Esophagus muscularis mucosa (tissue), 4 donors: ENCODE measurements around the gene SCYL3. TPM values are rescaled to one million over a fixed set of nuclear protein-coding genes. Genes with fewer than 3 reads are reported as not detected.

Experiments
- DNase-seq: peaks from one replicate; pipeline ENCODE4 v3.0.0-alpha.2; 2017; ENCODE audit errors: extremely low spot score
- H3K27ac ChIP-seq, 4 donors: fragments of 200-600 bp; sonication (generic); replicated peaks in 1 of 4; 1 replicate in 3 of 4; 2 replicates in 1 of 4; pipeline ENCODE4 v1.5.1; 2016 to 2019; ENCODE audit warnings: mild to moderate bottlenecking in 1 of 4
- H3K27me3 ChIP-seq, 4 donors: fragments of 200-600 bp; sonication (generic); one replicate each; pipeline versions ENCODE4 v1.5.1 to v1.6.0; 2016 to 2019
- H3K36me3 ChIP-seq, 4 donors: fragments of 200-600 bp; sonication (generic); one replicate each; pipeline ENCODE4 v1.5.1; 2016 to 2019
- H3K4me1 ChIP-seq, 4 donors: fragments of 200-600 bp; sonication (generic); one replicate each; pipeline ENCODE4 v1.5.1; 2016 to 2019
- H3K4me3 ChIP-seq, 4 donors: fragments of 200-600 bp; sonication (generic); 1 replicate in 2 of 4; 2 replicates in 2 of 4; pipeline ENCODE4 v1.5.1; 2016 to 2019; ENCODE audit warnings: mild to moderate bottlenecking in 4 of 4, moderate library complexity in 1 of 4
- H3K9me3 ChIP-seq, 4 donors: fragments of 200-600 bp; sonication (generic); 1 replicate in 3 of 4; 2 replicates in 1 of 4; pipeline ENCODE4 v1.5.1; 2016 to 2019
- CTCF ChIP-seq, 3 experiments: fragments of 200-600 bp in 2 of 3; fragments of 450-650 bp in 1 of 3; sonication (generic) in 2 of 3; IDR thresholded peaks; one replicate each; pipeline ENCODE4 v1.5.1; 2017 to 2019; ENCODE audit warnings: antibody characterized with exemption in 3 of 3, mild to moderate bottlenecking in 2 of 3, moderate library complexity in 1 of 3
- EP300 ChIP-seq: sonication (generic); formaldehyde crosslinking; IDR thresholded peaks from one replicate; pipeline ENCODE4 v1.6.1; 2017; ENCODE audit warnings: antibody characterized with exemption
- POLR2A ChIP-seq: fragments of 450-650 bp; IDR thresholded peaks from one replicate; pipeline ENCODE4 v1.6.1; 2017; ENCODE audit warnings: antibody characterized with exemption, moderate library complexity, mild to moderate bottlenecking, low read depth
- POLR2AphosphoS5 ChIP-seq, 2 donors: sonication (generic); formaldehyde crosslinking; IDR thresholded peaks; one replicate each; pipeline ENCODE4 v1.6.1; 2017; ENCODE audit warnings: antibody characterized with exemption in 2 of 2
- WGBS: methylation state at CpG from one replicate; pipeline ENCODE4 v1.1.5; 2018; 5-methylcytosine and 5-hydroxymethylcytosine counted together
- intact Hi-C: fragments of 100-400 bp; cut with DNase I; formaldehyde crosslinking; loops from one replicate; pipeline ENCODE4 v1.15.1; 2023
- total RNA-seq, 4 donors: library from RNA; depleted of rRNA; stranded (reverse); fragments of >200 nt; gene quantifications; one replicate each; pipeline versions ENCODE4 v1.1.0 to v1.2.1, GENCODE V29; 2016

The SCYL3 gene
- total RNA-seq, 4 donors from 2014 or later = 10.2 to 11.8 (median 10.3) TPM

- Histone ChIP-seq H3K27me3 (no peaks in the 10 kb centered on the region), H3K27ac (no peak overlapping the region), H3K36me3 (peaks cover 0 to 21% (median 9%) of the 10 kb centered on the region in 4 donors), H3K4me3 (no peak overlapping the region), H3K4me1 (no peaks in the 10 kb centered on the region), H3K9me3 (no peaks in the 10 kb centered on the region)
- DNase-seq = no peak
- intact Hi-C loops = no loop called here
- 65% methylated on average over 3 of the region's 3 CpGs for WGBS
- TF ChIP-seq POLR2AphosphoS5 (IDR thresholded peaks at IDR 0.05) = no peak
- no peak for TF ChIP-seq EP300
- no peak for TF ChIP-seq CTCF (IDR thresholded peaks at IDR 0.05)
- TF ChIP-seq POLR2A = no peak
Observed at GRCh38 chr1:169914531-169914930, 20.8 kb upstream of the SCYL3 start.

GRCh38 chr1:169909499-169909898 lies 15.8 kb upstream of the SCYL3 start:
- intact Hi-C loops = no loop called here
- H3K27ac ChIP-seq = no peak overlapping the region
- no peak for DNase-seq
- H3K27me3 ChIP-seq = no peaks in the 10 kb centered on the region
- H3K36me3 ChIP-seq = no peaks in the 10 kb centered on the region
- 92% methylated on average over 16 of the region's 16 CpGs for WGBS
- no peaks in the 10 kb centered on the region for H3K9me3 ChIP-seq
- no peaks in the 10 kb centered on the region for H3K4me1 ChIP-seq
- TF ChIP-seq POLR2AphosphoS5 (IDR thresholded peaks at IDR 0.05) = no peak
- no peak for TF ChIP-seq CTCF (IDR thresholded peaks at IDR 0.05)
- no peak for TF ChIP-seq EP300
- TF ChIP-seq POLR2A = no peak
- no peak overlapping the region for H3K4me3 ChIP-seq

- no peaks in the 10 kb centered on the region for H3K9me3 ChIP-seq
- peaks cover 0 to 4% (median 0%) of the 10 kb centered on the region in 4 donors for H3K27me3 ChIP-seq
- intact Hi-C loops = no loop called here
- H3K27ac ChIP-seq = no peak overlapping the region
- H3K4me1 ChIP-seq = no peaks in the 10 kb centered on the region
- H3K36me3 ChIP-seq = no peaks in the 10 kb centered on the region
- H3K4me3 ChIP-seq = no peak overlapping the region
- no peak for DNase-seq
- TF ChIP-seq POLR2A (no peak), EP300 (no peak), CTCF (IDR thresholded peaks at IDR 0.05) (no peak), POLR2AphosphoS5 (IDR thresholded peaks at IDR 0.05) (no peak)
Observed at GRCh38 chr1:169906938-169907337, 13.2 kb upstream of the SCYL3 start.

GRCh38 chr1:169904834-169905233 lies 11.1 kb upstream of the SCYL3 start:
- Histone ChIP-seq H3K27me3 (peaks cover 0 to 8% (median 0%) of the 10 kb centered on the region in 4 donors), H3K4me1 (no peaks in the 10 kb centered on the region), H3K9me3 (no peaks in the 10 kb centered on the region), H3K27ac (no peak overlapping the region), H3K4me3 (no peak overlapping the region), H3K36me3 (no peaks in the 10 kb centered on the region)
- no peak for TF ChIP-seq POLR2A
- 92% methylated on average over 1 of the region's 1 CpG for WGBS
- intact Hi-C loops = no loop called here
- DNase-seq = no peak

GRCh38 chr1:169902751-169903150 lies 9.1 kb upstream of the SCYL3 start:
- Histone ChIP-seq H3K27me3 (peaks cover 0 to 10% (median 0%) of the 10 kb centered on the region in 4 donors), H3K9me3 (no peaks in the 10 kb centered on the region), H3K4me1 (no peaks in the 10 kb centered on the region), H3K4me3 (no peak overlapping the region), H3K36me3 (no peaks in the 10 kb centered on the region), H3K27ac (no peak overlapping the region)
- WGBS = 70% methylated on average over 5 of the region's 5 CpGs
- no peak for DNase-seq
- intact Hi-C loops = no loop called here
- TF ChIP-seq EP300 (no peak), POLR2AphosphoS5 (IDR thresholded peaks at IDR 0.05) (no peak), CTCF (IDR thresholded peaks at IDR 0.05) (no peak), POLR2A (no peak)
